ENCODE results near the gene SMIM7.

The SMIM7 gene

DNA sequence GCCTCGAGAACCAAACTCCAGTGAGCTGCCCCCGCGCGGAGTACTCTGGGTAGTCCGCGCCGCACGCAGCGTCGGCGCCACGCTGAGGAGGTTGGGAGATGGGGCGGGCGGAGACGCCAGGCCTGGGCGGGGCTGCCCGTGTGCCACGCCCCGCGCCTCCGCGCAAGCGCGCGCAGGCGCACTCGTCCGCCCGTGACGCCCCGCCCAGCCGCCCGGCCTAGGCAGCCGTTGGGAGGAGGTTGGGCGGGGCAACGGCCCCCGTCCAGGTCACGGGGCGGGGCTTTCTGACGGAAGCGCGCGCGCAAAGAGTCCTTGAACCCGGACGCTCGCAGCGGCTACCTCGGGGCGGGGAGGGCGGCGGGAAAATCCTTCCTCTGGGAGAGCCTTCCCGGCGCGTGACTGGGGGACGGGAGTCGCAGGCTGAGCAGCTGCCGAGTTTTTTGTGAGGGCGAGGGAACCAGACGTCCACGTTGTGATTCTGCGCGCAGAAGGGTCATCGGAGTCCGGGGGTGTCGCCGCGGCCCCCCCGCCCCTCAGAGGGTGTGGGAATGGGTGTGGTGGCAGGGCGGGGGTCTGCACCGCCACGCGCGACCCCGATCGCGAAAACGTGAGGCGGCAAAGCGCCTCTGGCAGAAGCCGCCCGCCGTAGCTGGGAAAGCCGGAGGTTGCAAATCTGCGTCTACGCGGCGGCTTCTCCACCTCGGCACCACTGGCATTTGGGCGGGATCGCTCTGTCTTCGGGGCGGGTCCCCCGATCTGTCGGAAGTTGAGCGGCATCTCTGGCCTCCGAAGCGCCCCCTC is 31.6 kb downstream of the SMIM7 start, which contains the start of gene MED26:
MED26 (minus strand) TSS at position 22 of the 801 bp plus-strand sequence. CDS start 261 bp downstream, outside the sequence.
- TF ChIP-seq, protein P1, sequence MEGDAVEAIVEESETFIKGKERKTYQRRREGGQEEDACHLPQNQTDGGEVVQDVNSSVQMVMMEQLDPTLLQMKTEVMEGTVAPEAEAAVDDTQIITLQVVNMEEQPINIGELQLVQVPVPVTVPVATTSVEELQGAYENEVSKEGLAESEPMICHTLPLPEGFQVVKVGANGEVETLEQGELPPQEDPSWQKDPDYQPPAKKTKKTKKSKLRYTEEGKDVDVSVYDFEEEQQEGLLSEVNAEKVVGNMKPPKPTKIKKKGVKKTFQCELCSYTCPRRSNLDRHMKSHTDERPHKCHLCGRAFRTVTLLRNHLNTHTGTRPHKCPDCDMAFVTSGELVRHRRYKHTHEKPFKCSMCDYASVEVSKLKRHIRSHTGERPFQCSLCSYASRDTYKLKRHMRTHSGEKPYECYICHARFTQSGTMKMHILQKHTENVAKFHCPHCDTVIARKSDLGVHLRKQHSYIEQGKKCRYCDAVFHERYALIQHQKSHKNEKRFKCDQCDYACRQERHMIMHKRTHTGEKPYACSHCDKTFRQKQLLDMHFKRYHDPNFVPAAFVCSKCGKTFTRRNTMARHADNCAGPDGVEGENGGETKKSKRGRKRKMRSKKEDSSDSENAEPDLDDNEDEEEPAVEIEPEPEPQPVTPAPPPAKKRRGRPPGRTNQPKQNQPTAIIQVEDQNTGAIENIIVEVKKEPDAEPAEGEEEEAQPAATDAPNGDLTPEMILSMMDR (conservative IDR thresholded peaks at IDR 0.05; ENCODE audit: low read length): no peak; the same call in 1 of the 2 replicates
- peak within 1 kb of the TSS; percentile 97 for H3K4me3 ChIP-seq (ENCODE audit: low read length)
- DNase-seq (ENCODE audit: low read depth): peak; percentile 91

DNA sequence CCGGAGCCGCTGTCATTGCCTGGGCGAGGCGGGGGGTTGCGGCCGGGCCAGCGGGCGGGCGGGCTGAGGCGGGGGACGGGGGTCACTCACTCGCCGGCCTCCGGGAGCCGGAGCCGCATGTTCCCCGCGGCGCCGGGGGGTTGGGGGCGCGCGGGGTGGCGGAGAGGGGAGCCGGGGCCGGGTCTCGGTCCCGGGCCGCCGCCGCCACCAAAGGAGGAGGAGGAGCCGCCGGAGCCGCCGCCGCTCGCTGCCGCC is 32.1 kb downstream of the SMIM7 start:
- TF ChIP-seq, protein P1 (conservative IDR thresholded peaks at IDR 0.05; ENCODE audit: low read length): no peak
- DNase-seq (ENCODE audit: low read depth): no peak
- H3K4me3 ChIP-seq (ENCODE audit: low read length): peak overlapping the region; percentile 97

DNA sequence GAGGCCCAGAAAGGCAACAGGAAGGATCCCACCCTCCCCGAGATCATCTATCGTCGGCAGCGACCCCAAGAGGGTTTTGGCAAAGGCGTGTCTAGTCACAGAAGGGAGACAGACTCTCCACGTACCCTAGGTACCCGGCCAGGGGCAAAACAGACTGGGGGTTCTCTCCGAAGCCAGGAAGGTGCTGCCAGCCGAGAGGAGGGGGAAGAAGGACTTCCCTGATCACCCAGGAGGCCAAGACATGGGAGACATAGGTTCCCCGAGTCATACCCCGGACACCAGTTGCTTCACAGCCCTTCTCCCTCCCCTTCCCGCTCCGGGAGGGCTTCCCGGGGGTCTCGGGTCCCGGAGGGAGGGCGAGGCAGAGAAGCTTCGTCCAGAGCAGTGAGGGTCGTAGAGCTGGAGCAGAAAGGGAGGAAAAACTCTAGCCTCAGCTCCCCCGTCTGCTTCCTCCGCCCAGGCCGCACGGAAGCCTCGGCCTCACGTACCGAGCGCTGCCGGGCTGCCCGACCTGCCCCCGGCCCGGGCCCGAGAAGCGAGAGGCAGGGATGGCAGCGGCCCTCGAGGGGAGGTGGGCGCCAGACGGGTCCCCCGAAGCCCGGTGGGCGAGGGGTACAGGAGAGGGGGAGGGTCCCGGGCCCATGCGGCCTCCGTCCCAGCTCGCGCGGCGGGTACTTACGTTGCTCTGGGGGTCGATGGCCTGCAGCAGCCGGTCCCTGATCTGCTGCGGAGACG is 32.6 kb downstream of the SMIM7 start:
- peak overlapping the region; percentile 97 for H3K4me3 ChIP-seq (ENCODE audit: low read length)
- TF ChIP-seq, protein P1 (conservative IDR thresholded peaks at IDR 0.05; ENCODE audit: low read length): no peak
- DNase-seq (ENCODE audit: low read depth): peak; percentile 14

DNA sequence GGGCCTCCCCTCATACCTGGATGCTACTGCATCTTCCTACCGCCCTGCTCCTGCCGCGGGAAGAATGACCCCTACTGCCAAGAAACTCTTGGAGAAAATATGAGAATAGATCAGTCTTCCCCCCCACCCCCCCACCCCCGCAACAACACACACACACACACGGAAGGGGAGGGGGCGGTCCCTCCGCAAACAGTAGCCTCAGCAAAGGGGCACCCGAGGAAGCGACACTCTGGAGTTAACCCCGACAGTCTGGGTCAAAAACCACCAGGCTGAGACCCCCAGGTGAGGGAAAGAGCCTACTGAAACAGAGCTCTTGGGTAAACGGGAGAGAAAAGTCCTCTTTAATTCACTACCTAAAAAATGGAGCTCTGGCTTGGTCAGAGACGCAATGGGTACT is 33.1 kb downstream of the SMIM7 start:
- no peak for DNase-seq (ENCODE audit: low read depth)
- TF ChIP-seq, protein P1 (conservative IDR thresholded peaks at IDR 0.05; ENCODE audit: low read length): no peak
- H3K4me3 ChIP-seq (ENCODE audit: low read length): peak overlapping the region; percentile 97

DNA sequence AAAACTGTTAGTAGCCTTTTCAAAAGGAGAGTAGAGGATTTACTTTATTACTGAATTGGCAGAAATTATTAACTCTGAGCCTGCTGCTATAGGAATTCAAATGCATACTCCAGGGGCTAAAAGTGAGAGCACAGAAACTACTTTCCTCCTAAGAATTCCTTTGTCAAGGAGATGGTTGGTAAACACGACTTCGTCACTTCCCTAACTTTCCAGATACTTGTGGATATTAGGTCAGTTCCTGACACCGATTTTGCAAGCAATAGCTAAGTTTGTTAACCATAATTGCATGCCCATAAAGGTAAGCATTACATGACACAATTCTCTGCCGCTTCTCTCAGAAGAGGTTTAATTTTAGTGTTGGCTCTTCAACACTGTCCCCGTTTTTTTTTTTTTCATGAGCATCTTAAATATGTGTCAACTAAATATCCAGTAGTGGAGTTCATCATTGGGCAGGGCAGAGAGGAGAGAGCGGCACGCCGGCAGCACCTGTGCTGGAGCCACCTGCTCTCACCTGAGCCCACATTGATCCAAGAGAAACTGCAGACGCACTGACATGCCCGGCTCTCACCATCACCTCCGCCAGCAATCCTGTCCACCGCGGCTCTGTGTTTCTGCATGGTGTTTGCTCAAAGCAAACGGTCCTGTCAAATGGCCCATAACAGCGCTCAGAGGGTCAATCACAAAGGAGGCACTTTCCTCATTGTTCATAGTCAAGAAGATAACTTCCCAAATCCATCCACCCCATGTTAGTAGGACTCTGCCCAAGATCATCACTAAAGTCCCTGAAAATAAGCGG is 34.6 kb downstream of the SMIM7 start:
- no peak overlapping the region for H3K4me3 ChIP-seq (ENCODE audit: low read length)

DNA sequence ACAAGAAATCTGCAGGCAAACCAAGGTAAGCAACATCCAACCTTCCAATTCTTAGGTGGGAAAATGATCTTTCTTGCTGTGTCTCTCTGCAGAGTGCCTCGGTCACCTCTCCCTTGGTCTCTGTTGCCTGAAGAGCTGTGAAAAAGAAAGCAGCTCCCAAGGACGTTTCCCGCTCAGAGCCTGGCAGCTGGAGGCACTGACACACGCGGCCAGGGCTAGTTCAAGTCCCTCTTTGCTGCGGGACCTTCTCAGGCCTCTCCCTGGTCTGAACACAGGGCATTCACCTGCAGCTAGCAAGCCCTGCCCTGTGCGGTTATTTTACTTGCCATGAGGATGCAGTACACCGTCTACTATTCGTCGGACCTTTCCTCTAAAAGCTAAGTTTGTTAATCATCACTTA is 35.7 kb downstream of the SMIM7 start:
- TF ChIP-seq, protein P1 (conservative IDR thresholded peaks at IDR 0.05; ENCODE audit: low read length): no peak
- no peak overlapping the region for H3K4me3 ChIP-seq (ENCODE audit: low read length)
- DNase-seq (ENCODE audit: low read depth): no peak

More for the DNA sequence above, 34.6 kb downstream of the SMIM7 start:
- DNase-seq (ENCODE audit: low read depth): no peak
- TF ChIP-seq, protein P1 (conservative IDR thresholded peaks at IDR 0.05; ENCODE audit: low read length): no peak

Data from AG10803 (cell line).